T-helper 9 cell (primary cell): ENCODE data around the gene RBM33.
"Not testable (repeated sequence)": the region's sequence is repeated elsewhere in the genome, so short reads cannot be mapped to it uniquely, and the experiment has no call there.

Source experiments
- DNase-seq: peaks from one replicate; pipeline ENCODE4 v3.0.0-alpha.2; 2020

RBM33 gene

DNA sequence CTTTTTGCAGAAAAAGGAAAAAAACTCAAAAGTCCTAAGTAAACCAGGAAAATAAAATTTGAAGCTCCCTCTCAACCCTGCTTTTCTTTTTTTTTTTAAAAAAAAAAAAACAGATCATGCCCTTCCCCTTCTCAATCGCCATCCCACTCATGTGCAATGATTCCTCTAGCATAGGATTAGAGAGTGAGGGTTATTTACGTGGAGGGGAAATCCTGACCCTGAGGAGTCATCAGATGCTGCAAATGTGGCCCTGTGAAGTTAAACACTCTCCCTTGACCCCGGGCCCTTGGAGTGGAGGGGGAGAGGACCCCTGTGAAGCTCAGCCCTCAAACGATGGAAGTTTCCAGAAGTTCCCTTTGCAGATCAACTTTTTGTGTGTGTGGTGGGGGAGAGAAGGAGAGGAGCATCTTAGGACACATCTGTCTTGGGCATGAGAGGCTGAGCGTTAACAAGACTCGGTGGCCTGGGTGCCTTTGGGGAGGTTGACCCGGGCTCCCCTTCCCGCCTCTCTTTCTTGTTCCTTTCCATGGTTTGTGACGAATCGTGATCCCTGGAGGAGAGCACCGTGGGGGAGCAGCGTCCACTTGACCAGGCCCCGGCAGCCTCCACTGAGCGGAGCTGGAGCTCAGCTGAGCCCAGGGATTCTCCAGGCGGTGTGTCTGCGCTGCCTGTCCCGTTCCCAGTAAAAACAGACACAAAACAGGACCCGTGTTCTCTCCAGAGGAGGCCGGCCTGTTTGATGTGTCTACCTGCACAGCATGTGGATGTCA, 169.3 kb downstream of the RBM33 start:
- DNase-seq = no peak

- no peak for DNase-seq
Measured at GRCh38 chr7:155814316-155815276, 170.1 kb downstream of the RBM33 start.

DNA sequence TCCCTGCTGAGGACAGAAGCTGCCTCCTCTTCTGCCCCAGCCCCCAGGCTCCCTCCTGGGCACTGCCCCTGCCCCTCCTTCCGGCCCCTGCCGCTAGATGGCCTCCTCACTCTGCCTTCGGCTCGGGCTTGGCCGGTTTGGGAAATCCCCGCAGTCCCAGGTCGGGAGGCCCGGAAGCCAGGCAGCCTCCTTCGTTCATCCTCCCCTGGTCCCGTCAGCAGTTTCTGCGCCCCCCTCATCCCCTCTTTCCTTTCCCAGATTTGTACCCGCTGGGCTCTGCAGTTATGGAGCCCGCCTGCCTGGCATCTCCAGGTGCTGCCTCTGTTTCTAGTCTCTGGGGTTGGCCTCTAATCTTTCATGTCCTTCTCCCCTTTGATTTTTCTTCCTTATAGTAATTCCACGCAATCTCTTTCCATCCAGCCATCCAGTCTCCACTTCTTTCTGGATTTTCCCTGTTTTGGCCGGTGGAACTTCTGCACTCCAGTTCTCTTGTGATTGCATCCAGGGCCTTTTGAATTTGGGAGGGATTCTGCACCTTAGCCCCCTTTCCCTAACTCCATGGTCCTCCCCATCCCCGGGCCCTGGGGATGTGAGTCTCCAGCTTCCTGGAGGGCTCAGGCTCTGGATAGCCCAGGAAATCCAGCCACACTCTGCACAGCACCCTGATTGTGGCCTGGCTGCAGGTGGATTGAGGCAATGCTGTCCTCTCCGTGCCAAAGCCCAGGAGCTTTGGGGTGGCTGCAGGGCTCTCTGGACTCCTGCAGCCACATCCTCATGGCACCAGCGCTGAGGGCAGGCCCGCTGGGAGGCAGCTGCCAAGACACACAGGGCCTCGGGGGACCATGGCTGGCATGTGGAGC, 171.1 kb downstream of the RBM33 start:
- DNase-seq = peak; percentile 28

DNA sequence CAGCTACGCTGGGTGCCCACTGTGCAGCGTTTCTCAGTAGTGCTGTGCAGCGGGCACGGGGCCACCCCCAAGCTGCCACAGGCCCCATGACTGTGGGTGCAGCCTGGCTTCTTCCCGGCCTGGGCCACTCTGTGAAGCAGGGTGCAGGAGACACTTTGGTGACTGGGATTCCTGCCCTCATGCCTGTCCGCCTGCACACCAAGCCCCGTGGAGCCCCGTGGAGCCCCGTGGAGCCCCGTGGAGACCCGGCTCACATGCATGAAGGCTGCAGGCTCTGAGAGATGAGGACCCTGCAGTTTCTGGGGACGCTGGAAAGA, 171.7 kb downstream of the RBM33 start:
- no peak for DNase-seq

DNA sequence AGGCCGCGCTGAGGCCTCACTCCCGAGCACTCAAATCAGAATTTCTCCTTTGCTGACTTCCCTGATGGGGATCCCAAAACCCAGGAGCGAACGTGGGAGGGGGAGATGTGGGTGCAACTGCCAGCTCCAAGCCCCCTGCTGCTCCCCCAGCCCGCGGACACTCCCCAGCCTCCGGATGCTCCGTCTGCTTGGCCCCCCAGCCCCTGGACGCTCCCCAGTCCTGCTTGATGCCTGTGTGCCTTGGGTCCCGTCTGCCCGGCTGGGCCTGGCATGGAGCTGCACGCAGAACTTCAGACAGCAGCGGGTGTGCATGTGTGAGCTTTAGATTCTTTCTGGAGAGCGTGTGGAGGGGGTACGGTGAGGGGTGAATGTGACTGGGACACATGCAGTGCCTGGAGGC, 172.5 kb downstream of the RBM33 start:
- no peak for DNase-seq

DNA sequence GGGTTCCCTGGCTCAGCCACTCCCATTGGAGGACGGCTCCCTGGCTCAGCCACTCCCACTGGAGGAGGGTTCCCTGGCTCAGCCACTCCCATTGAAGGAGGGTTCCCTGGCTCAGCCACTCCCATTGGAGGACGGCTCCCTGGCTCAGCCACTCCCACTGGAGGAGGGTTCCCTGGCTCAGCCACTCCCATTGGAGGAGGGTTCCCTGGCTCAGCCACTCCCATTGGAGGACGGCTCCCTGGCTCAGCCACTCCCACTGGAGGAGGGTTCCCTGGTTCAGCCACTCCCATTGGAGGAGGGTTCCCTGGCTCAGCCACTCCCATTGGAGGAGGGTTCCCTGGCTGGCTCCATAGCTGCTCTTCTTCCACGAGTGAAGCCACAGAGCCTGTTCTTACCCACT, 173.1 kb downstream of the RBM33 start:
- not testable (repeated sequence) for DNase-seq

DNA sequence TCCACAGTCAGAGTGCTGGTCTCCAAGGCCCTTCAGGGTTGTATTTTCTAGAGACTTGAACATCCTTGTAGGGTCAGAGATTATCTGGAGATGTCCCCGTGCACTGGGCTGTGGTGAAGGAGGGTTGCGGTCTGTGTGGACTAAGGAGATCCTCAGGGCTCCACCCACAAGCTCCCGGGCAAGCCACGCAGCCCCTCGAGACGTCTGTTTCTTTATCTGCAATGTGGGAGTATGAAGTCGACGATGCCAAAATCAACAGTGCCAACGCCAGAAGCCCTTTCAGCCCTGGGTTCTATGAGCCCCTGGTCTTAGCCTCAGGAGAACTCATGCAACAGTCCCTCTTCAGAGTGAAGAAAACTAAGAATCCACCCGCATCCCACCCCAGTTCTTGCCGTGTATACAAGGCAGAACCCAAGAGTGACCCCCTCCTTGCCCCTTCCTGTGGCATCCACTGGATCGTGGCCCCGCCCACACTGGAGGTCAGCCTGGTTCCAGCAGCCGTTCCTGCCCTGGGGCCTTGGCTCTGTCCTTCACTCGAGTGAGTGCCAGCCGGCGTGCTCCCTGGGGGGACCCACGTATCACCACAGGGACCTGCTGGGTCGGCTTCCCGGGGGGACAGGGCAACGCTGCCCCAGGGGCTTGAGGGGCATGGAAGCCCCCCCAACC, 173.8 kb downstream of the RBM33 start:
- DNase-seq = no peak

DNA sequence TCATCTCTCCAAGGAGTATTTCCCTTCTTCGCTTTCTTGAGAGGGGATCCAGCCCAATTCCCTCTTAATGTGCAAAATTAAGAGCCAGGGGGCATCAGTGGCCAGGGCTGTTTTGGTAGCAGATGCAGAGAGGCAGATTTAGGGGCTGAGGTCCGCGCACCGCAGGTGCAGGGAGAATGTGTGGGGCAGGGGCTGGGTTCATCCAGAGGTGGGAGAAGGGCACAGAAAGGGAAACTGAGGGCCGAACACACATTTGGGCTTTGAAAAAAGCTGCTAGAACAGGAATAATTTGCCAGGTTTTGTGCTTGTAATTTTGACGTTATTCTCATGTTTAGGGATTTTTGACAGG, 174.3 kb downstream of the RBM33 start:
- no peak for DNase-seq

DNA sequence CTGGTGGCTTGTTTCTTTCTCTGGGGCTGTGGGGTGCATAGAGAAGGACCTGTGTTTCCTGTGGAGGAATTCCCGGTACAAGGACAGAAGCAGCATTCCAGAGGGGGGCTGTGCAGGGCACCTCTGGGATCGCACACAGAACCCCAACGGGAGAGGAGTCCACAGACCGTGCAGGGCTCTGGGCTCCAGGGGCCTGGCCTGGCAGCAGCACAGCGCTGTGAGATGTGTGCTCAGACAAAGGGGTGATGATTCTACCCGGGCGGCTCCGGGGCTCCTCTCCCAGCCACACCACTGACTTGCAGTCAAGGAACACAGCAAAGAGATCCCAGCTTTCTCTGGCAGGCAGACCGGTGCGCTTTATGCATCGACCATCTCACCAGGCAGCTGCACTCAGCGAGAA, 174.7 kb downstream of the RBM33 start:
- DNase-seq = no peak

GRCh38 chr7:155820246-155820645, 175.8 kb downstream of the RBM33 start:
- DNase-seq = no peak

DNA sequence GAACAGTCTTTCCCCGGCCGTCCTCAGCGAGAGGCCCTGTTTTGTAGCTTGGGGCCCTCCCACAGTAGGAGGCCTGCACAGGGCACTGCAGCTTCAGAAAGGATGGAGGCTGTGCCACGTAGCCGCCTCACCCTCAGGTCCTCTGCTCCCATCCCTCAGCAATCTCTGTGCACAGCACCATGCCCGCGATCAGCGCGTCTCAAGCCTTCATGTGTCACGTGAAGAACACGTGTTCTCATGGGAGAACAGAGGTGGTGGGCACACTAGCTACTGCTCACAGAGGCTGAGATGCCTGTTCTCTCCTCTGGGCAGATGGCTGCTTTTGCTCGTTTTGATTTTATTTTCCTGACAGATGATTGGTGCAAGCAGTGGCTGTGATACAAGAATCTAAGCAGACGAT, 176.3 kb downstream of the RBM33 start:
- no peak for DNase-seq

GRCh38 chr7:155821851-155822250, 177.4 kb downstream of the RBM33 start:
- DNase-seq = no peak

DNA sequence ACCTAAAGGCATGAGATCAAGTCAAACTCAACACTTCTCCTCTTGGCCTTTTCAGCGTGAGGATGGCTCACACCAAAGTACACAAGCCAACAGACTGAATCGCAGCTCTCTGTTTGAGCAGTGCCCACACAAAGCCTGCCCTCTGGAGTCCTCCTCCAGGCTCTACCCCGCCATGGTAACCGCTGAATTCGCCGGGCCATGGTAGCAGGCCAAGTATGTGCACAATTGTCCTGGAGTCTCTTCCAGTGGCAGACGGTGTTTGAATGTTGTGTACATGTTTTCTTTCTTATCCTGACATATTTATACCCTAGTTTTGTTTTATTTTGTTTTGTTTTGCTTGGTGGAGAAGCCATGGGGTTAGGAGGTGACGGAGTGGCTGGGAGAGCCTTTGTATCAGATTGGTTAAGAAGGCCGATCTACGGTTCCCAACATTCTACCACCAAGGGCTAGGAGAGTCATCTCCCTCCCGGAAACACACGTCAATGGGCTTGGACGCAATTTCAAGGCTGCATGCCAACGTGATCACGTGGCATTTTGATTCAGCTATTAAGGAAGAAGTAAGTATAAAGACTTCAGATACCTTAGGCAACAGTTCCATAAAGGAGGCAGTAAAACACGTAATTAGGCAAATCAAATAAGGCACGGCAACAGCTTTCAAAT, 179.9 kb downstream of the RBM33 start:
- DNase-seq = no peak

- no peak for DNase-seq
Measured at GRCh38 chr7:155825336-155825735, 180.9 kb downstream of the RBM33 start.

- DNase-seq = no peak
Measured at GRCh38 chr7:155829796-155830470, 185.5 kb downstream of the RBM33 start.
